Raji (cell line): ENCODE data around the gene TEX14.

Source experiments
- POLR2A ChIP-seq: IDR thresholded peaks from 2 replicates; pipeline ENCODE4 v1.6.1; 2011; ENCODE audit warnings: low read depth, low read length, control low read depth; ENCODE audit not compliant: insufficient read depth

Gene TEX14, protein sequence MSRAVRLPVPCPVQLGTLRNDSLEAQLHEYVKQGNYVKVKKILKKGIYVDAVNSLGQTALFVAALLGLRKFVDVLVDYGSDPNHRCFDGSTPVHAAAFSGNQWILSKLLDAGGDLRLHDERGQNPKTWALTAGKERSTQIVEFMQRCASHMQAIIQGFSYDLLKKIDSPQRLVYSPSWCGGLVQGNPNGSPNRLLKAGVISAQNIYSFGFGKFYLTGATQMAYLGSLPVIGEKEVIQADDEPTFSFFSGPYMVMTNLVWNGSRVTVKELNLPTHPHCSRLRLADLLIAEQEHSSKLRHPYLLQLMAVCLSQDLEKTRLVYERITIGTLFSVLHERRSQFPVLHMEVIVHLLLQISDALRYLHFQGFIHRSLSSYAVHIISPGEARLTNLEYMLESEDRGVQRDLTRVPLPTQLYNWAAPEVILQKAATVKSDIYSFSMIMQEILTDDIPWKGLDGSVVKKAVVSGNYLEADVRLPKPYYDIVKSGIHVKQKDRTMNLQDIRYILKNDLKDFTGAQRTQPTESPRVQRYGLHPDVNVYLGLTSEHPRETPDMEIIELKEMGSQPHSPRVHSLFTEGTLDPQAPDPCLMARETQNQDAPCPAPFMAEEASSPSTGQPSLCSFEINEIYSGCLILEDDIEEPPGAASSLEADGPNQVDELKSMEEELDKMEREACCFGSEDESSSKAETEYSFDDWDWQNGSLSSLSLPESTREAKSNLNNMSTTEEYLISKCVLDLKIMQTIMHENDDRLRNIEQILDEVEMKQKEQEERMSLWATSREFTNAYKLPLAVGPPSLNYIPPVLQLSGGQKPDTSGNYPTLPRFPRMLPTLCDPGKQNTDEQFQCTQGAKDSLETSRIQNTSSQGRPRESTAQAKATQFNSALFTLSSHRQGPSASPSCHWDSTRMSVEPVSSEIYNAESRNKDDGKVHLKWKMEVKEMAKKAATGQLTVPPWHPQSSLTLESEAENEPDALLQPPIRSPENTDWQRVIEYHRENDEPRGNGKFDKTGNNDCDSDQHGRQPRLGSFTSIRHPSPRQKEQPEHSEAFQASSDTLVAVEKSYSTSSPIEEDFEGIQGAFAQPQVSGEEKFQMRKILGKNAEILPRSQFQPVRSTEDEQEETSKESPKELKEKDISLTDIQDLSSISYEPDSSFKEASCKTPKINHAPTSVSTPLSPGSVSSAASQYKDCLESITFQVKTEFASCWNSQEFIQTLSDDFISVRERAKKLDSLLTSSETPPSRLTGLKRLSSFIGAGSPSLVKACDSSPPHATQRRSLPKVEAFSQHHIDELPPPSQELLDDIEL (N-terminal part only)

DNA sequence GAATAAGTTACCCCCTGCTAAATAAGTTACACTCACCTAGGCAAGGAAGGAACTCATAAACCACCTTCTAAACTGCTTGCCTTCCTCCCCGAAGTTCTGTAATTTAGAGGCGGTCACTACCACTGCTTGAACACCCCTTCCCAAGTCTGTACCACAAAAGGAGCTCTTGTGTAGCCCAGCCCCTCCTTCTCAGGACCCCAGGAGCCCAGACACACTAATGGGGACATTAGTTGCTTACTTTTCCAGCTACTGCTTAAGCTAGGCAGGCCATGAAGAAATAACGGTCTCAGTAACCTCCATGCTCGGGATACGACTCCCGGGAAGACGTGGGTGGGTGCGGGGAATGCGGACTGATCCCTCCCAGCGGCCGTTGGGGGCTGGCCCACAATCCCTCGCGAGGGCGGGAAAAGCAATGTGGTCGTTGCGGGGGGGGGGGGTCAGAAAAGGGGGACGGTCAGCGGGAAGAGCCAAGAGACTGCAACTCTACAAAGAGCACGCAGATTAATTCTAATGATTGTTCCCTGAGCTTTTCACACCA is at the start of gene TEX14:
TSS of gene TEX14 (minus strand) at position 345 of the 538 bp plus-strand sequence. CDS start 40,044 bp downstream, outside the sequence.
- TF ChIP-seq POLR2A = no peak

DNA sequence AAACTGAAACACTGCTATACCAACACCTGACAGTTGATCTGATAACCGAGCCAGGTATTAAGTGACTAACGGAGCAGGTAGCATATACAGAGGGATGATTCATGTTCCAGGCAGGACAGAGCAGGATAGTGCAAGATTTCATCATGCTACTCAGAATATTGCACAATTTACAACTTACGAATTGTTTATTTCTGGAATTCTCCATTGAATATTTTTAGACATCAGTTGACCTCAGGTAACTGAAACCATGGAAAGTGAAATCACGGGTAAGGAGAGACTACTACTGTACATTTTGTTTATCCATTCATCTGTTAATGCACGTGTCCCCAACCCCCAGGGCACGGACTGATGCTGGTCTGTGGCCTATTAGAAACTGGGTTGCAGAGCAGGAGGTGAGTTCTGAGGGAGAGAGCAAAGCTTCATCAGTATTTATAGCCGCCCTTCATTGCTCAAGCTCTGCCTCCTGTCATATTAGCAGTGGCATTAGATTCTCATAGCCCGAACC is 49.3 kb upstream of the TEX14 start:
- TF ChIP-seq POLR2A = no peak

DNA sequence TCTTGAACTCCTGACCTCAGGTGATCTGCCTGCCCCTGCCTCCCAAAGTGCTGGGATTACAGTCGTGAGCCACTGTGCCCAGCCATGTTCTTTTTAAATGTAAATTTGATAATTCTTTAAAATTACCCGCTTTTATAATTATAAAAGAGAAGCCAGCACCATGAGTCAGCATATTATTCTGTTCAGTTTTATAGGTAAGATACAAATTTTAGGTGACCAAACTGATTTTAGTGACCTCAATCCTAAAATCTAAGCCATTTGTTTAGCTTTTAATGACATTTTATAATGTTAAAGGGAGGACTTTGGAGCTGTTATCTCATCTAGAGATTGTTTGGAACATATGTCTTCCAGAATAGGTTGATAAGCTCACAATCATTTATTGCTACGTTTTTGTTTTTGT is 43.0 kb upstream of the TEX14 start:
- TF ChIP-seq POLR2A = no peak

DNA sequence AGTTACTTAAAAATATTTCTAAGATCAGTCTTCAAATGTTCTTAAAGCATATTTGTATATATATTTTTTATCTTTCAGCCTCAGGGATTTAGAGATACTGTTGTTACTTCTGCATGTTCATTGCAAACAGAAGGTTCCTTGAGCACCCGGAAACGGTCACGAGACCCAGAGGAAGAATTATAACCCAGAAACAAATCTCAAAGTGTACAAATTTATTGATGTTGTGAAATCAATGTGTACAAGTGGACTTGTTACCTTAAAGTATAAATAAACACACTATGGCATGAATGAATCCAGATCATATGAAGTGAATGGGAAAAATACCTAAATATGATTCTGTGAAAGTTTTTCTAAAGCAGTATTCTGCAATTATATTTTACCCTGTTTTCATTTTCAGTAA is 42.2 kb upstream of the TEX14 start:
- TF ChIP-seq POLR2A = no peak

DNA sequence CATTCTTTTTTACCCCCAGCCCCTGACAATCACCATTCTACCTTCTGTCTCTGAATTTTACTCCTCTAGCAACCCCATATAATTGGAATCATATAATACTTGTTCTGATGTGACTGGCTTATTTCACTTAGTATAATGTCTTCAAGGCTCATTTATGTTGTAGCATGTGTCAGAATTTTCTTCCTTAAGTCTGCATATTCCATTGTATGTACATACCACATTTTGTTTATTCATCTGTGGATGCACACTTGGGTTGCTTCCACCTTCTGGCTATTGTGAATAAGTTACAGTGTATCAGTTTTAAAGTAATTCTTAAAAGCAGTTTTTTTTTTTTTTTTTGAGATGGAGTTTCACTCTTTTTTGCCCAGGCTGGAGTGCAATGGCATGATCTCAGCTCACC is 39.1 kb upstream of the TEX14 start:
- TF ChIP-seq POLR2A = no peak

DNA sequence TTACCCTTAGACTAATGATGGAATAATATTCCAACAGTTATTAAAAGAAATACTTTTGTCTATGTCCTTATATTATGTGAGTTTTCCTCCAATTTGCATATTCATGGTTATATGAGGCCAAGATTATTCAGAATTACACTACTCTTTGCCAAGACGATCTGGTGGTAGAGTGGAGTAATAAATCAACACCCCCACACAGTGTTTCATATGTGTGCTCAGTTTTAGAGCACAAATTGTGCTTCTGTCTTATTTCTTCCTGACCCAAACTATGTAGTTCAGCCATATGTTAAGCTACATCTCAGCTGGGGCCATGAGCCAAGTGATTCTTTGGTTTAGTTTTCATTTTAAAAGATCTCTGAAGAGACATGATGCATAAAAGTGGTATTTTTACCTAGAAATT is 37.0 kb upstream of the TEX14 start:
- no peak for TF ChIP-seq POLR2A

DNA sequence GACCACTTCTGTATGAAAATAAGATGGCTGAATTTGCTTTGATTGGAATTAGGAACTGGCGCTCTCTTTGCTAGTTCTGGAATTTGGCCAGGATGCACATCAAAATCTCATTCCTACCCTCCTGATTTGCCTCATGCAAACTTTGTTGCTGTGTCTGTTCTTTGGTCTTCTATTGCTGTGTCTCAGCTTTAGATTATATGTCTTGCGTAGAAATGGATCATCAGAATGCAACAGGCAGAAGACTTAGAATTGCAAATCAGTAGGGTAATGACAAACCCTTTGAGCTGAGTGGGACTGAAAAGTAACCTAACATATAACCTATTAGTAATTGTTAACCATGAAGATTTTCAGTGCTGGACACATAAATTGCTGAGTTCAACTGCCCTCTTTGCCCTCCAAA is 30.9 kb upstream of the TEX14 start:
- TF ChIP-seq POLR2A = no peak

DNA sequence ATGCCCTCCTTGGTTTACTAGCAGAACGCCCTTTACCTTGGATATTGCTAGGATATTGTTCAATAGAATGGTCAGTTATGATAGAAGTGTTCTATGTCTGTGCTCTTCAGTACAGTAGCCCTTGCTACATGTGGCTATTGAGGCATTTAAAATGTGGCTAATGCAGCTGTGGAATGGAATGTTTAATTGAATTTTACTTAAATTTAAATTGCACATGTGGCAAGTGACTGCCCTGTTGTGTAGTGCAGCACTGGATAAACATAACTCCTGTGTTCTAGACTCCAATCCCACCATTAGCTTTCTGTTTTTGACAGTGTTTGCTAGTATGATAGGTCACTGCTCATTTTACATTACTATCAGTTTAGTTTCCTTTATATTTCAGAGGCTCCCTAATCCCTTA is 30.4 kb upstream of the TEX14 start:
- TF ChIP-seq POLR2A = no peak

DNA sequence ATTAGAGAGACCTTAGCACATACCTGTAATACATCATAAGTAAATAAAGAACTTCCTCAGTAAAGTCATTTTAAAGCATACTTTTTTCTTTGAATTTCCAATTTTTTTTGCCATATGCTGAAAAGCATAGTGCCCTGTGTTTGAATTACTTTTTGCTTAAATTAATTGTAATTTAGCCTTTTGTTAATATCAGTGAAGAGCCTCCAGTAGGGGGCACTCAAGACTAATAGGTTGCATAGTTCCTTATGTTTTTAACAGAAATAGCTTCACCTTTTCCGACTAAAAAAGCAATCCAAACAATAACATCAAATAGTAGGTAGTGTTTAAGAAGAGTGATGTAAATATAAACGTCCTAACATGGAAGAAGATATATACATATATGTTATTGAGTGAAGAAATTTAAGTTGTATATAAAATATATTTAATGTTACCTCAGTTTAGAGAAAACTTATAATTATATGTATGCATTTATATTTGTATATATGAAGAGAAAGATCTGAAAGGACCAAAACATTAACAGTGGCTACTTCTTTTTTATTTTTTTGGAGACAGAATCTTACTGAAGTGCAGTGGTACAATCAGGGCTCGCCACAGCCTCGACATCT is 19.2 kb upstream of the TEX14 start:
- no peak for TF ChIP-seq POLR2A

DNA sequence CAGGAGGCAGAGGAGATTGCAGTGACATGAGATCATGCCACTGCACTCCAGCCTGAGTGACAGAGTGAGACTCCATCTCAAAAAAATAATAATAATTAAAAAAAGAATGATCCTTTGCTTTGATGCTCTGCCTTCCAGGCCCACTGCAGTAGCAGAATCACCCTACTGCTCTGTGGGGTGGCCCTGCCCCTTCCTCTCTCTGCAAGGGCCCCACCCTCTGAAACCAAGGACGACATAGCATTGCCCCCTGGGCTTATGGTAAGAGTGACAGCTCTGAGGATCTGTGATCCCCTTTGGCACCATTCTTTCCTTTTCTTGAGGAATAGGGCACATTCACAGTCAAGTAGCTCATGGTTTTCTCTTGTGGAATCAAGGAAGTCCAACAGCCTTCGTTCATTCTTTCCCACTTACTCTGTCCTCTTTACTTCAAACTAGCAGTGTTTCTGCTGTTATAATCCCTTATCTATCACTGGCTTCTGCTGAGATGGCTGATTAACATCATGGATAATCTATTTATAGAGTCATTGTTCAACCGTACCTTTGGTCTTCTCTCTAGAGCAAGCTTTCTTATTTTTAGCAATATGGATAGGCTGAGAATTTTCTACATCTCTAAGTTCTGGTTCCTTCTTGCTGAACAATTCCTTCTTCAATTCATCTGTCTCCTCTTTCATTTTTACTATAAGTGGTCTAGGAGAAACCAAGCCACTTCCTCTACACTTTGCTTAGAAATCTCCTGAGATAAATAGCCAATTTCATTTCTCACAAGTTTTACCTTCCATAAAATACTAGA is 14.7 kb upstream of the TEX14 start:
- no peak for TF ChIP-seq POLR2A

DNA sequence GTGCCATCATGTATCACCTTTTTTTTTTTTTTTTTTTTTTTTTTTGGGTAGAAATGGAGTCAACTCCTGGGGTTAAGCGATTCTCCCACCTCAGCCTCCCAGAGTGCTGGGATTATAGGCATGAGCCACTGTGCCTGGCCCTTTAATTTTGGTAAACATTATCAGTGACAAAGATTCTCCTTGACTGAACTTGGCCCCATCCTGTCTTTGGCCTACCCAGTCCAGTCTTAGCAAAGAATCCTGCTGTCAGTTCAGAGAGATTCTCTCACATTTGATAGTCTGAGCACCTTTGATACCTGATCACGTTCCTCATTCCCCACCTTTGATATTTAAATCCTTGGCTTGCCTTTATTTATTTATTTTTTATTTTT is 12.1 kb upstream of the TEX14 start:
- no peak for TF ChIP-seq POLR2A

DNA sequence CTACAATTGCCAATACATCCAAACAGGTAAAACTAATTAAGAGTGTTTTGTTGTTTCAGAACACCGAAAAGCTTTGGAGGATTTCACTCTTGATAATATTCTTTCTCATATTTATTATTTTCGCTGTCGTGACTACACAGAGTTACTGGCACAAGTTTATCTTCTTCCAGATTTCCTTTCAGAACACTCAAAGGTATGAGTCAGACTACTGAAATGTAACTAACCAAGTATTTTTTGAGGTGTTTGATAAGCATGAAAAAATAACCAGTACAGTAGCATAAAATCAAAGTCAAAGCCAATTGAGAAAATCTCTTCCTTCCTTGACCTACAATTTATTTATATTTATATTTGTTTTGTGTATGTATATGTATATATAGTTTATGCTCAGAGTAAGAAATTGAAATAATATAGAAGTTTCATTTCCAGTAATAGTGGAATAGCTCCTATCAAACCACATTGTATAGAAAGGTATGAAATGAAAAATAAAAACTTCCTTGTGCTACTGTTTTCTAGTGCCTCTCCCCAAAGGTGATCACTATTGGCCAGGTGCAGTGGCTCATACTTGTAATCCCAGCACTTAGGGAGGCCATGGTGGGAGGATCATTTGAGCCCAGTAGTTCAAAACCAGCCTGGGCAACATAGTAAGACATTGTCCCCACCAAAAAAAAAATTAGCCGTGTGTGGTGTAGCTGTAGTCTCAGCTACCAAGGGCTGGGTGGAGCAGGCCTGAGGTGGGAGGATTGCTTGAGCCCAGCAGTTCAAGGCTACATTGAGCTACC is 11.5 kb upstream of the TEX14 start:
- TF ChIP-seq POLR2A = no peak

DNA sequence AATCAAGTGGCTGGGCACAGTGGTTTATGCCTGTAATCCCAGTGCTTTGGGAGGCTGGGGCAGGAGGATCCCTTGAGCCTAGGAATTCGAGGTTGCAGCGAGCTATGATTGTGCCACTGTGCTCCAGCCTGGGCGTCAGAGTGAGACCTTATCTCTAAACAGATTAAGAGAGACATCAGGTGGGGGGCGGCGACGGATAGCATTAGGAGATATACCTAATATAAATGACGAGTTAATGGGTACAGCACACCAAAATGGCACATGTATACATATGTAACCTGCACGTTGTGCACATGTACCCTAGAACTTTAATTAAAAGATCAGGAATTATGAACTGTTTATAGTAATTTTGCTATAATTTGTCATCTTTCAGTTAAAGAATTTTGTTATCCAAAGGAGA is 10.9 kb upstream of the TEX14 start:
- no peak for TF ChIP-seq POLR2A
